ENCODE results near the gene PIM1. TPM values are rescaled to one million over a fixed set of nuclear protein-coding genes. Genes with fewer than 3 reads are reported as not detected.

The PIM1 gene
- total and polyA plus RNA-seq, 10 of the 15 experiments (the other 5 are each of a cell fraction or from before 2014, with no cell fraction given), result 0.66 to 33.9 (median 10.2) TPM

- TF ChIP-seq SREBF1 (IDR thresholded peaks at IDR 0.05; ENCODE audit: low read length), result no peak
- no peak for TF ChIP-seq NFYB (IDR thresholded peaks at IDR 0.05; ENCODE audit: insufficient read depth, low read depth, low read length)
- no peak for TF ChIP-seq HDGF (IDR thresholded peaks at IDR 0.05)
- TF ChIP-seq ZBED1 (IDR thresholded peaks at IDR 0.05; ENCODE audit: borderline replicate concordance), result no peak
- TF ChIP-seq POLR2A (IDR thresholded peaks at IDR 0.05; ENCODE audit: low read depth, low read length), result peak; percentile 81
- no peak for TF ChIP-seq BCLAF1 (IDR thresholded peaks at IDR 0.05)
- no peak for TF ChIP-seq TBL1XR1 (IDR thresholded peaks at IDR 0.05; ENCODE audit: low read depth, low read length)
- TF ChIP-seq RAD51 (IDR thresholded peaks at IDR 0.05), result no peak
- no peak for TF ChIP-seq YBX1 (IDR thresholded peaks at IDR 0.05)
- TF ChIP-seq STAT3 (IDR thresholded peaks at IDR 0.05; ENCODE audit: low read depth, low read length), result no peak
- peak; percentile 35; the same call in 1 of the 2 replicates for TF ChIP-seq CREM (IDR thresholded peaks at IDR 0.05; ENCODE audit: low read depth)
- TF ChIP-seq TARDBP (IDR thresholded peaks at IDR 0.05; ENCODE audit: borderline replicate concordance), result no peak; the same call in 1 of the 2 replicates
- TF ChIP-seq ZNF274 (IDR thresholded peaks at IDR 0.05; ENCODE audit: insufficient read depth, insufficient read length), result no peak
- TF ChIP-seq CREB1 (IDR thresholded peaks at IDR 0.05; ENCODE audit: low read depth), result peak; percentile 80
- TF ChIP-seq DPF2 (IDR thresholded peaks at IDR 0.05), result no peak
- TF ChIP-seq SUZ12 (IDR thresholded peaks at IDR 0.05; ENCODE audit: unreplicated experiment), result no peak
- peak in 1 of 2 experiments; percentile 0; a peak in 1 of 4 replicates for TF ChIP-seq BHLHE40 (IDR thresholded peaks at IDR 0.05; ENCODE audit: borderline replicate concordance in 1 of 2, low read depth in 2 of 2, low read length in 1 of 2)
- no peak for TF ChIP-seq SMAD5 (IDR thresholded peaks at IDR 0.05; ENCODE audit: low read depth)
- TF ChIP-seq RELB (IDR thresholded peaks at IDR 0.05; ENCODE audit: low read depth), result no peak
- no peak for TF ChIP-seq ATF7 (IDR thresholded peaks at IDR 0.05; ENCODE audit: low read depth)
- TF ChIP-seq ZNF207 (IDR thresholded peaks at IDR 0.05; ENCODE audit: borderline replicate concordance), result no peak
- no peak for TF ChIP-seq PML (IDR thresholded peaks at IDR 0.05; ENCODE audit: low read length)
- no peak for TF ChIP-seq LARP7 (IDR thresholded peaks at IDR 0.05)
- TF ChIP-seq RELA (IDR thresholded peaks at IDR 0.05; ENCODE audit: borderline replicate concordance, partially characterized antibody), result no peak
- TF ChIP-seq TCF12 (IDR thresholded peaks at IDR 0.05; ENCODE audit: low read depth, low read length), result no peak
- no peak for TF ChIP-seq IKZF2 (IDR thresholded peaks at IDR 0.05)
- peak; percentile 85; the same call in 1 of the 2 replicates for TF ChIP-seq SMARCA5 (IDR thresholded peaks at IDR 0.05)
- TF ChIP-seq ELK1 (IDR thresholded peaks at IDR 0.05; ENCODE audit: low read depth, low read length), result no peak
- no peak for TF ChIP-seq POLR2AphosphoS2 (IDR thresholded peaks at IDR 0.05; ENCODE audit: low read depth, low read length)
- no peak for TF ChIP-seq EZH2 (IDR thresholded peaks at IDR 0.05; ENCODE audit: borderline replicate concordance, control insufficient read depth, low read depth, low read length)
Measured at GRCh38 chr6:37169496-37170272, at the start of gene PIM1 (continued).
